Measurements from ENCODE around the gene PLAAT2.
"Not testable (repeated sequence)": the region's sequence is repeated elsewhere in the genome, so short reads cannot be mapped to it uniquely, and the experiment has no call there.

Gene PLAAT2

GRCh38 chr11:63563201-63564055 is at the start of gene PLAAT2:
Gene PLAAT2, minus strand, starts transcription at chr11:63563379. Its CDS starts 55 bp downstream, at chr11:63563324.
- no peak for DNase-seq

- DNase-seq = no peak
Measured at GRCh38 chr11:63612181-63612580, 49.0 kb upstream of the PLAAT2 start.

GRCh38 chr11:63611395-63611747 is 48.2 kb upstream of the PLAAT2 start:
- DNase-seq = no peak

- DNase-seq = no peak
Measured at GRCh38 chr11:63610604-63611394, 47.6 kb upstream of the PLAAT2 start.

- DNase-seq = no peak
Measured at GRCh38 chr11:63609971-63610580, 46.9 kb upstream of the PLAAT2 start.

GRCh38 chr11:63609536-63609935 is 46.4 kb upstream of the PLAAT2 start:
- no peak for DNase-seq

GRCh38 chr11:63608353-63609345 is 45.5 kb upstream of the PLAAT2 start:
- no peak for DNase-seq

- no peak for DNase-seq
Measured at GRCh38 chr11:63603180-63603518, 40.0 kb upstream of the PLAAT2 start.

- not testable (repeated sequence) for DNase-seq
Measured at GRCh38 chr11:63602290-63603179, 39.4 kb upstream of the PLAAT2 start.

- no peak for DNase-seq
Measured at GRCh38 chr11:63599211-63600122, 36.3 kb upstream of the PLAAT2 start.

GRCh38 chr11:63598556-63598955 is 35.4 kb upstream of the PLAAT2 start:
- DNase-seq = no peak

- no peak for DNase-seq
Measured at GRCh38 chr11:63595296-63595695, 32.1 kb upstream of the PLAAT2 start.

GRCh38 chr11:63592975-63593395 is 29.8 kb upstream of the PLAAT2 start:
- no peak for DNase-seq

GRCh38 chr11:63590024-63590788 is 27.0 kb upstream of the PLAAT2 start:
- DNase-seq = no peak

- DNase-seq = no peak
Measured at GRCh38 chr11:63589000-63589399, 25.8 kb upstream of the PLAAT2 start.

GRCh38 chr11:63586451-63587166 is 23.4 kb upstream of the PLAAT2 start:
- DNase-seq = no peak

- no peak for DNase-seq
Measured at GRCh38 chr11:63583357-63583677, 20.1 kb upstream of the PLAAT2 start.

- DNase-seq = not testable (repeated sequence)
Measured at GRCh38 chr11:63581224-63581623, 18.0 kb upstream of the PLAAT2 start.

- DNase-seq = not testable (repeated sequence)
Measured at GRCh38 chr11:63578882-63579281, 15.7 kb upstream of the PLAAT2 start.

Data from activated CD4-positive, alpha-beta T cell treated with anti-CD3 and anti-CD28 coated beads, Interleukin-2, amount 50 U/mL, for 1 hour (primary cell).